22Rv1 (cell line): ENCODE measurements around the gene ALG9.

ENCODE experiments used
- H3K27ac ChIP-seq: fragments of 450-650 bp; 2 replicates; pipeline ENCODE4 v1.5.1; 2017
- CTCF ChIP-seq: fragments of 450-650 bp; IDR thresholded peaks from 2 replicates; pipeline ENCODE4 v1.5.1; 2017; ENCODE audit warnings: mild to moderate bottlenecking
- ZFX ChIP-seq: fragments of 450-650 bp; IDR thresholded peaks from 2 replicates; pipeline ENCODE4 v1.6.1; 2017; ENCODE audit warnings: antibody characterized with exemption, borderline replicate concordance

Gene ALG9

GRCh38 chr11:111745719-111746504 lies 125.5 kb downstream of the ALG9 start:
- H3K27ac ChIP-seq = no peak overlapping the region
- TF ChIP-seq ZFX (no peak), CTCF (no peak)

GRCh38 chr11:111743700-111744099 lies 127.7 kb downstream of the ALG9 start:
- no peak overlapping the region for H3K27ac ChIP-seq
- TF ChIP-seq CTCF (no peak), ZFX (no peak)

GRCh38 chr11:111741751-111742150 lies 129.6 kb downstream of the ALG9 start:
- TF ChIP-seq ZFX (no peak), CTCF (no peak)
- no peak overlapping the region for H3K27ac ChIP-seq

- no peak overlapping the region for H3K27ac ChIP-seq
- no peak for TF ChIP-seq ZFX
- no peak for TF ChIP-seq CTCF
These were observed 132.1 kb downstream of the ALG9 start for GRCh38 chr11:111739299-111739698.

GRCh38 chr11:111737444-111738210 lies 133.8 kb downstream of the ALG9 start:
- TF ChIP-seq ZFX (no peak), CTCF (no peak)
- H3K27ac ChIP-seq = no peak overlapping the region

- TF ChIP-seq ZFX (no peak), CTCF (no peak)
- no peak overlapping the region; the same call in 1 of the 2 replicates for H3K27ac ChIP-seq
These were observed 134.5 kb downstream of the ALG9 start for GRCh38 chr11:111736621-111737443.
